IPS-18c (cell line): ENCODE data around the gene SAMD7.

Experiments
- H3K4me3 ChIP-seq: 2 replicates; pipeline ENCODE4 v1.7.0; 2013; ENCODE audit warnings: low read depth, mild to moderate bottlenecking, low read length, moderate library complexity; ENCODE audit not compliant: insufficient read depth
- H3K9me3 ChIP-seq: one replicate; pipeline ENCODE4 v1.6.1; 2013; ENCODE audit warnings: mild to moderate bottlenecking, low read length, moderate library complexity; ENCODE audit not compliant: control insufficient read depth, insufficient read depth

The SAMD7 gene

GRCh38 chr3:169948559-169949448, 37.4 kb downstream of the SAMD7 start:
- H3K4me3 ChIP-seq, result no peak overlapping the region
- H3K9me3 ChIP-seq, result no peaks in the 10 kb centered on the region

DNA sequence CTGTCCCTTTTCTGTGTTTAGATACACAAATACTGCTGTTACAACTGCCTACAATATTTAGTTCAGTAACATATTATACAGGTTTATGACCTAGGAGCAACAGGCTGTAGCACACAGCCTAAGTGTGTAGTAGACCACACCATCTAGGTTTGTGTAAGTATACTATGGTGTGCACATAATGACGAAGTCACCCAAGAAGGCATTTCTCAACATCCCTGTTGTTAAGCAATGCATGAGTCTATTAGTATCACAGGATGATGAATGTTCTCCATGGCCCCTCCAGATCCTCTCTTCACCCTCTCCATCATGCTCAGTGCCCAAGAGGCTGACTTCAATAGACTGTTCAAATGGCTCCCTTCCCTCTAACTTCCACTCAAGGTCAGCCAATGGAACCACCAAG, 40.7 kb downstream of the SAMD7 start:
- no peaks in the 10 kb centered on the region for H3K9me3 ChIP-seq
- no peak overlapping the region for H3K4me3 ChIP-seq

DNA sequence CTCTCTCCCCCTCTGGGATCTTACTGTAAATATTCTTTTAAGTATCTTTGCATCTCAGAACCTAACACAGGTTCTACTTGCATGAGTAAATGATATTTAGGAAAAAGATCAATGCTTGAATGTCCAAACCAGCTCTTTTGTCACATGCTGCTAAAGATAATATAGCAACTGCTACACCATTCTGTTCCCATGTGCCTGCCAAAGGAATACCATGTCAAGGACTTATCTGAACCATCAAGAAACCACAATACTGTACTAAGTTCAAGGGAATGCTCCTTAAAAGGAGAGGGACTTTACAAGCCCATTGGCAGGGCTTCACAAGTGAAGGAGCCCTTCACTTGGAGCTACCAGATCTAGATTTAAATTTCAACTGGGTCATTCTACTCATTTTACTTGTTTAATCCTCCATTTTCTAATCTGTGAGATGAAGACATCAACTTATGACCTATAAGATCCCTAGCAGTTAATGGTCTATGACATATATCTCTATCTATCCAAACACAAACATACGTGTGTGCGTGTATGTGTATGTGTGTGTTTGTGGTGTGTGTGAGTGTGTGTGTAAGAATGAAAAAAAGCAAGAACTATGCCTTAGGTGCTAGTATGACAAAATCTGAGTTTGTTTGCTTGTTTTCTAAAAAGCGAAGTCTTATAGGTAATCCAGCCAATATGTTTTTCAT, 42.2 kb downstream of the SAMD7 start:
- H3K4me3 ChIP-seq, result no peak overlapping the region

DNA sequence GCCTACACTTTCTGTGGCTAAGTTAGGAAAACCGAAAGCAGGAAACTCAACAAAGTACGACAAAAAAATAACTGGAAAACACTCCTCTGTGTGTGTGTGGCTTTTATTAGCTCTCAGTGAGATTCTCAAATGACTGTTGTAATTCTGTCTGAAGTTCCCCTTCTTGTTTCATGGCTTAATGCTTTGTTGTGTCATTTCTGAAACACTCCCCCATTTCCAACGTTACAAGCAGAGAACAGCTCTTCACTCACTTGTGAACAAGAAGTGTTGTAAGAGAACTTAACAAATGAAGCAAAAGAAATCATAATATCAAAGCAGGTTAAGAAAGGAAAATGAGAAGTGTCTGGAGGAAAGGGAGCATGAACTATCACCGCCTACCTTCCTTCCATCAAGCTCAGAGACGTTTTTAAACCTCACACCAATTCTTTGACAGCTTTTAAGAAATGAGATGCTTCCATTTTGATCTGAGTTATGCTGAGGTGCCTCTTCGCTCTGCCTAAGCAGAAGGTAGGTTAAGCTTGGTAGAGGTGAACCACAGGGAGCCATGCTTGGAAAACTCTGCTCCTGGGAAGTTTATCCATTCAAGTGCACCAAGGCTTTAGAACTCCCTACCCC, 42.9 kb downstream of the SAMD7 start:
- no peaks in the 10 kb centered on the region for H3K9me3 ChIP-seq
- H3K4me3 ChIP-seq, result no peak overlapping the region

More for the DNA sequence above, 42.2 kb downstream of the SAMD7 start:
- no peaks in the 10 kb centered on the region for H3K9me3 ChIP-seq

DNA sequence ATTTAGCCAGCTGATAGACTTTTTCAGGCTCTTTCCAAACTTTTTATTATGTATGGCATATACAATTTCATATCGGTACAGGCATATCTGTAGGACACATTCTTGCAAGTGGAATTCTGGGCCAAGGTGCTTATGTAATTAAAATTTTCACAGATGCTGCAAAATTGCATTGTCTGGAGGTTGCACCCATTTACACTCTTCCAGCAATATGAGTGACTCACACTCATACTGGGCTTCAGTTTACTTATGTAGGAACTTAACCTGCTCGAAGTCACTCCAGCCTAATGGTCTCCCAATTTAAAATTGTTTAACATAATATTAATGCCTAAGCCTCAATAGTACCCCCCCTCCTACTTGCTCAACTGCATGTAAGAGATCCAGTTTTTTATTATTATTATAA, 44.0 kb downstream of the SAMD7 start:
- H3K9me3 ChIP-seq, result no peaks in the 10 kb centered on the region
- H3K4me3 ChIP-seq, result no peak overlapping the region

GRCh38 chr3:169964176-169964575, 52.8 kb downstream of the SAMD7 start:
- no peak overlapping the region for H3K4me3 ChIP-seq
- no peaks in the 10 kb centered on the region for H3K9me3 ChIP-seq

GRCh38 chr3:169965562-169966427, 54.4 kb downstream of the SAMD7 start:
- Histone ChIP-seq H3K4me3 (peak overlapping the region; percentile 86), H3K9me3 (no peaks in the 10 kb centered on the region)

DNA sequence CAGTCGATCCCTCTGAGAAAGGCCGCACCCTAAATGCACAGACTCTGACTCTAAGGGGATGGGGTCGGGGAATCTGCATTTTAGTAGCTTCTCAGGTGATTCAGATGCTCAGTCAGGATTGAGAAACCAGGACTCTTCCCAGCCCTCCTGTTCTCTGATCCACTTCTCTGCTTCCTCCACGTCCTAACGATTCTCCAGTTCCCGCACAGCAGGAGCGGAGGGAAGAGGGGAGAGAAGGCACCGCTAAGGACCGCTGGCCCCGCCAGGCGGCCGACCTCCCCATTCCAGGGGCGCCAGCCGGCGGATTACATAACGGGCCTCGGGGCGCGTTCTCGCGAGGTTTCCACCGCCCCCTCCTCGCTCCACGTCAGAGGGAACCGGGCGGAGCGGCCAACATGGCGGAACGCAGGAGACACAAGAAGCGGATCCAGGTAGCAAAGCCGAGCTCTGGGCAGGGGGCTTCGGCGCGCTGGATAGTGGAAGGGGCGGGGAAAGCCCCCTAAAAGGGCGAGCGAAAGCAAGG, 55.1 kb downstream of the SAMD7 start, which contains the start of gene SEC62:
TSS of gene SEC62 (plus strand) at position 380 of the 523 bp plus-strand sequence. CDS start at position 396, 16 bp downstream.
- Histone ChIP-seq H3K4me3 (peak within 1 kb of the TSS; percentile 86), H3K9me3 (no peaks in the 10 kb centered on the region)

- Histone ChIP-seq H3K4me3 (peak overlapping the region; percentile 86), H3K9me3 (no peaks in the 10 kb centered on the region)
Measured at GRCh38 chr3:169966951-169967915, 55.9 kb downstream of the SAMD7 start.

- H3K9me3 ChIP-seq, result no peaks in the 10 kb centered on the region
- H3K4me3 ChIP-seq, result peak overlapping the region; percentile 24; the same call in 1 of the 2 replicates
Measured at GRCh38 chr3:169968224-169968885, 57.0 kb downstream of the SAMD7 start.

- no peaks in the 10 kb centered on the region for H3K9me3 ChIP-seq
- no peak overlapping the region for H3K4me3 ChIP-seq
Measured at GRCh38 chr3:169969174-169970095, 58.1 kb downstream of the SAMD7 start.

GRCh38 chr3:169970847-169971246, 59.5 kb downstream of the SAMD7 start:
- no peak overlapping the region for H3K4me3 ChIP-seq
- no peaks in the 10 kb centered on the region for H3K9me3 ChIP-seq

GRCh38 chr3:169971522-169971921, 60.1 kb downstream of the SAMD7 start:
- H3K9me3 ChIP-seq, result no peaks in the 10 kb centered on the region
- no peak overlapping the region for H3K4me3 ChIP-seq

- H3K4me3 ChIP-seq, result no peak overlapping the region
- no peaks in the 10 kb centered on the region for H3K9me3 ChIP-seq
Measured at GRCh38 chr3:169980055-169980454, 68.7 kb downstream of the SAMD7 start.
